ENCODE data around the gene AFDN.

The AFDN gene

DNA sequence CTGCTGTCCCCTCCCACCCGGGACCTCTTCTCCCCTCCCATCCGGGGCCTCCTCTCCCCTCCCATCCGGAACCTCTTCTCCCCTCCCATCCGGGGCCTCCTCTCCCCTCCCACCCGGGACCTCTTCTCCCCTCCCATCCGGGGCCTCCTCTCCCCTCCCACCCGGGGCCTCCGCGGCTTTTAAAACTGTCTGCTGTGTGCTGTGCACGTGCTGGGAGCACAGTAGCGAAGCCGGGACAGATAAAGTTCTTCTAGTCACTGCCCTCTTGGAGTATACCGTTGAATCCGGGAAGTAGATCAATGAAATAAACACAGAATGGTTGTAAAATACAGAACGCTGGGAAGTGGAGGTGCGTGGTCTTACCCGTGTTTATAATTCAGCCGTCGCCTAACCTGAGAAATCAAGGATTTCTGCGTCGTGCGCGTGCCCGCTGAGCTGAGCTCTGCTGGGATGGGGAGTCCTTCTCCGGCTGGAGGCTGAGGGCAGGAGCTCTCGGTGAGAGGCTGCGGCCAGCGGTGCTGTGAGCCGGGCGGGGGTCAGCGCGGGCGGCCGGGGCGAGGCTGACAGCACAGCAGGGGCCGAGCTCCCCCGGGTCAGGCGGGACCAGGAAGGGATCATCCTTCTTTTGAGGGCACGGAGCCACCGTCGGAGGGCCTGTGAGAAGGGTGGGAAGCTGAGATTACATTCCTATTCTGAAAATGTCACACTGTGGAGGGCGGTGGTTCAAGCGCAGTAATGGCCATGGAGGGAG, 151.2 kb downstream of the AFDN start:
- peak; percentile 49 for DNase-seq (ENCODE audit: low read depth, low spot score)

DNA sequence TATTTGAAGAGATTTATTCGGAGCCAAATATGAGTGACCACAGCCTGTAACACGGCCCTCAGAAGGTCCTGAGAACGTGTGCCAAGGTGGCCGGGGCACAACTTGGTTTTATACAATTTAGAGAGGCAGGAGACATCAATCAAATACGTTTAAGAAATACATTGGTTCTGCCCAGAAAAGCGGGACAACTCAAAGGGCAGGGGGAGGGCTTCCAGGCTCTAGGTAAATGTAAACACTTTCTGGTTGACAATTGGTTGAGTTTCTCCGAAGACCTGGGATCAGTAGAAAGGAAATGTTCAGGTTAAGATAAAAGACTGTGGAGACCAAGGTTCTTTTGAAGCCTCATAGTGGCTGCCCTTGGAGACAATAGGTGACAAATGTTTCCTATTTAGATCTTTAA, 151.9 kb downstream of the AFDN start:
- peak; percentile 66 for DNase-seq (ENCODE audit: low read depth, low spot score)

- DNase-seq (ENCODE audit: low read depth, low spot score), result peak; percentile 90
These were observed 152.9 kb downstream of the AFDN start for GRCh38 chr6:167979436-167980139.

DNA sequence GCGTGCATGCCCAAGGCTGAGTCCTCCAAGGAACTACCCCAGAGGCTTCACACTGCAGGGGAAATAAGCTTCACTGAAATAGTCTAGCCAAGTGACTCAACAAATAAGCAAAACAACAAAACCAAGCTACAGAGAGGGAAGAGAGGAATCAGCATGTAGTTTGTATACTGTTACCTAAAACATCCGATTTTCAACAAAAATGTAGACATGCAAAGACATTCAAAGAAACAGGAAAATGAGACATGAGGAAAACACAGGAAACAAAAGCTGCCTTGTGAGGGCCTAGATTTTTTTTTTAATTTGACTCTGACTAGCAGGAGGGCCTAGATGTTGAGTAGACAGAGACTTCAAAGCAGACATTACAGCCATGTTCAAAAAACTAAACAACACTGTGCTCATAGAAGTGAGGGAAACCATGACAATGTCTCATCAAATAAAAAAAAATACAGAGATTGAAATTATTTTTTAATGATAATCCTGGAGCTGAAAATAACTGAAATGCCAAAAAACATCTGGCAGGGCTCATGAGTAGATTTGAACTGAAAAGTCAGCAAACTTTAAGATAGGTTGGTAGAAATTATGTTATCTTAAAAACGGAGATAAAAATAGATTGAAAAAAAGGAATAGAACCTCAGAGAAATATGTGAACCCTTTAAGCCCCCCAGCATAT, 154.3 kb downstream of the AFDN start:
- DNase-seq (ENCODE audit: low read depth, low spot score), result no peak

DNA sequence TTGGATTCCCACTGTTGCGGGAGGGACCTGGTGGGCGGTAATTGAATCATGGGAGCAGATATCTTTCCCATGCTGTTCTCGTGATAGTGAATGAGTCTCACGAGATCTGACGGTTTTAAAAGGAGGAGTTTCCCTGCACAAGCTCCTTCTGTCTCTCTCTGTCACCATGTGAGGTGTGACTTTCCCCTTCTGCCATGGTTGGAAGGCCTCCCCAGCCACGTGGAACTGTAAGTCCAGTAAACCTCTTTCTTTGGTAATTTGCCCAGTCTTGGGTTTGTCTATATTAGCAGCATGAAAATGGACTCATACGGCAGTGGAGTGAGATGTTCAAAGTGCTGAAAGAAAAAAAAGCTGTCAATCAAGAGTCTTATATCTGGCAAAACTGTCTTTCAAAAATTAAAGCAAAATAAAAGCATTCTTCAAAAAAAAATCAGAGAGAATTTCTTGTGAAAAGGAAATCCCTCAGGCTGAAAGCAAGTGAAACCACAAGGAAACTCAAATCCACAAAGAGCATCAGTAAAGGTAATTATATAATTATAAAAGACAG, 155.3 kb downstream of the AFDN start:
- DNase-seq (ENCODE audit: low read depth, low spot score), result no peak

- DNase-seq (ENCODE audit: low read depth, low spot score), result no peak
These were observed 157.5 kb downstream of the AFDN start for GRCh38 chr6:167984144-167984719.

- no peak for DNase-seq (ENCODE audit: low read depth, low spot score)
These were observed 158.3 kb downstream of the AFDN start for GRCh38 chr6:167984876-167985604.

DNA sequence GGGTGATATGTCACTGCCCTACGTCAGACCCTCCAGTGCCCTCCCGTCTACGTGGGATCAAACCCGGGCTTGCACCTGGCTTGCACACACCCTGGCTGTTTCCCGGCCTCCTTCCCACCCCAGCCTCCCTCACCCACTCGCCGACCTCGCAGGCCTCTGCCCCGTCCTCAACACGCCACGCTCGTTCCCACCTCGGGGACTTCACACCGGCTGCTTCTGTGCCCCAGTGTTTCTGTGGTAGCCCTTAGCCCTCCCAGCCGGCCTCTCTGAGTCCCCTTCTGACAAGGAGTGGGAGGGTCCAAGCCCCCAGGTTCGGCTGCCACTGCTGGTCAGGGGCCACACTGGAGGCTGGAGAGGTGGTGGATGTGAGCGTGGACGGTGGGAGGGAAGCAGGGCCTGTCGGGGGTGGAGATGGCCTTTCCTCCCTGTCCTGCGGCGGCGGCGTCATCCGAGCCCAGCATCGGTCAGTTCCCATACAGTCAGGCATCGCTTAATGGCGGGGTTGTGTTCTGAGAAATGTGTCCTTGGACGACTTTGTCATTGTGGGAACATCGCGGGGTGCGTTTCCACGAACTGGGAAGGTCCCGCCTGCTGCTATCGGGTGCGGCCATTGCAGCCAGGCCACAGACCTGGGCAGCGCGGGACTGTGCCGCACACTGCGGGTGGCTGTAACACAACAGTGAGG, 159.3 kb downstream of the AFDN start:
- no peak for DNase-seq (ENCODE audit: low read depth, low spot score)

DNA sequence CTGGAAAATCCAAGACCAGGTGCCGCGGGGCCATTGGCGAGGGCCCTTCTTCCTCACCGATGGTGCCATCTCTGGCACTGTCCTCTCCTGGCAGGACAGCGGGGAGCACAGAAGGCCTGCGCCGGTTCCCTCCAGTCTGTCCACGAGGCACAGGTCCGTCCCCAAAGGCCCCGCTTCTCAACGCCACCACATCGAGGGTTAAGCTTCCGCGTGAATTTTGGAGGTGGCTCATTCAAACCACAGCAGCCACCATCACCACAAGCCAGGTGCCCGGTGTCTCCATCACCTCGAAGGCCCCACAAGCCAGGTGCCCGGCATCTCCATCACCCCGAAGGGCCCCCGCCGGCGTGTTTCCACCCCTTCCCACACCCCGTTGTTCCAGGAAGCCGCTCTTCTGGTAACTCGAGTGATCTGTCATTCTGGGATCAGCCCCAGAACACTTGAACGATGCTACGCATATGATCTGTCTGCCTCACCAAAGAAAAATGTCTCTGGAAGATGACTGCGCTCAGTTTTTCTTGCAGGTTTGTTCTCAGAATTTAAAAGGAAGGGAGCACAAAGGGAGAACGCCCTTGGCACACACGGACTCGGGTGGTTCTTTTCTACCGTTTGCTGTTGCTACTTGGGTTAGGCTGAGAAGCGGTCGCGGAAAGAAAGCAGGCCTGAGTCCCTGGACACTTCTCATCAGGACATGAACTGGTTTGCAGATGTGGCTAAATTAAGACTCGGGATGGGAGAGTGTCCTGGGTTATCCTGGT, 160.9 kb downstream of the AFDN start:
- no peak for DNase-seq (ENCODE audit: low read depth, low spot score)

GRCh38 chr6:167988154-167988495, 161.4 kb downstream of the AFDN start:
- DNase-seq (ENCODE audit: low read depth, low spot score), result no peak

DNA sequence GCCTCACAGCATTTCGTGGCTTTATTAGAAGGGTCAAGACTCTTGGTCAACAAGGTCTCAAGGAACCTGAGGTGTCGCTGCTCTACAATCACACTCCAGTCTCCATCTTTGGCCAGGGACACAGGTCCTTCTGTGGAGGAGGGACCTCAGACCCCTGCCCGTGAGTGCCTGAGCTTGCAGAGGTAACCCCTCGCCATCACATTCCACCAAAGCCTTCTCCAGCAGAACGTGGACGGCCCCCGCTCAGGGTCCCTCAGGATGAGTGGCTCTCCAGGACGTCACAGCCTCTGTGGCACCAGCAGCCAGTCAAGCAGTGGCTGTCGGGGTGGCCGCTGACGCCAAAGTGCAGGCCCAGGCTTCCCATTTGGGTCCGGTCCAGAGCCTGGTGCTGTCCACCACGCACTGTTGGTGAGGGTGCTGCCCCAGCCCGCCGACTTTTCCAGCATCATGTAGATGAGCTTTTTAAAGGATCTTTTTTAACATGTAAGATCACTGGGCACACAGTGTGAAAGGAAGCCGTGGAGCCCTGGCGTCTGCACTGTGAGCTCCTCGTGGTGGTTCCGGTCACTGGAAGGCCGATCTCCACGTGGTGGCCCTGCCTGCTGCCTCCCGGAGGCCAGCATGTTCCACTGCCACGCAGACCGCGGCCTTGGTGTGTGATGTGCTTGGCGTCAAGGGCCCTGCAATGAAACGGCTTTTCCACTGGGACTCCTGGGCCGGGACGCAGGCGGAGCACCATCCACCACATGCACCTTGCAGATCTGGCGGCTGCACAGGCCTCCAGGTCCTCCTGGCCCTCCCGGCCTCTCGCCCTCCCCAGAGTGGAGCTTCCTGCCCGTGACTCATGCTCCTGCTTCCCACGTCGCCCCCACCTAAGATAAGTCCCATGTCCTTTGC, 162.5 kb downstream of the AFDN start:
- no peak for DNase-seq (ENCODE audit: low read depth, low spot score)

- no peak for DNase-seq (ENCODE audit: low read depth, low spot score)
These were observed 163.6 kb downstream of the AFDN start for GRCh38 chr6:167990016-167990945.

DNA sequence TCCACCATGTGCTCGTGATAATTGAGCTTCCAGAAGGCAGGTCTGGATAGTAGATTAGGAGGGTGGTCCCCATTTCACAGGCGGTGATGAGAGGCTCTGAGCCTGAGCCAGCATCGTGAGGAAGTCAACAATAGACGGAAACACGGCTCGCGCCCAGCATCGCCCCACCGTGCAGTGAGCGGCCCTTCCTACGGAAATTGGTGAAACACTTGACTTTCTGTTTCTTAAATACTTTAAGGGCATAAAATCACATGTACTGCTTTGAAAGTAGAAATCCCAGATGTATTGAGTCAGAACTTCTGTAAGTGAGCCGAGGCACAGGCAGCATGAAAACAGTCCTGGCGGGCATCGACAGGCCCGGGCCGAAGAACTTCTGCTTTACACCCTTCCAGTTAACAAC, 166.5 kb downstream of the AFDN start:
- no peak for DNase-seq (ENCODE audit: low read depth, low spot score)

DNA sequence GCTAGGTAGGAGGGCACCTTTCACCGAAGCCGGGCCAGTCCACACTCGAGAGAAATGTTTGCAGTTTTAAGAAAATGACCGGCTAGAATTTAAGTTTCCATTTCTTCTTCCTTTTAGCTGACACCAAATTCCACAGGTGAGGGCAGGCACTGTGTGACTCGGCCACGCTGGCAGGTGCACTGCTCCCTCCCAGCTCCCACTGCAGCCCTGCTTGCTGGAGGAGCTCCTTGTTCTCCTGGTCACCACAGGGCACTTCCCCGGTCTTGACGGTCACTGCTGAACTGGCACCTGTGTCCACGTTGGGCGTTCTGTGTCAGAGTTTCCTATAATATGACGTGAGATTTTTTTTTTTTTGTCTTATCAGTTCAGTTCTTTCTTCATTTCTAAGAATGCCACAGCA, 167.1 kb downstream of the AFDN start:
- no peak for DNase-seq (ENCODE audit: low read depth, low spot score)

- DNase-seq (ENCODE audit: low read depth, low spot score), result no peak
These were observed 168.6 kb downstream of the AFDN start for GRCh38 chr6:167995302-167995701.

DNA sequence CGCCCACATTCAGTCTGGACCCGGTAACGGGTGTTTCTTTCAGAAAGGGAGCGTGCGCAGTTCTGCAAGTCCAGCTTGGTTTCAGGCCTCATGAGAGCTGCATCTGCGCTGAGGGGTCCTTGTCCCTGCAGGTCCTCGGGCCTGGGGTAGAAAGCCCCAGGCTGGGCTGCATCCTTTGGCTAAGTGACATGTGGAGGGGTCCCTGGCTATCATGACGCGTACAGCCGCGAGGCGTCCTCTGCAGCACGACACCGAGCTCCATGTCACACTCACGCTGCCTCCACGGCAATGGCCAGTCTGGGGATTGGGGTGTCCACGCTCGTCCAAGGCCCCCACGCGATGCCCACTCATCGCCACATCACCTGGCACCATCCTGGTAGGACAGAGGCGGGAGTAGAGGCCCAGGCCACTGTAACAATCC, 169.0 kb downstream of the AFDN start:
- DNase-seq (ENCODE audit: low read depth, low spot score), result no peak

GRCh38 chr6:167996424-167997199, 169.9 kb downstream of the AFDN start:
- DNase-seq (ENCODE audit: low read depth, low spot score), result no peak
